Stimulated activated CD8-positive, alpha-beta memory T cell treated with anti-CD3 and anti-CD28 coated beads, Interleukin-7, amount 100 ng/mL, for 1 hour (primary cell): Measurements from ENCODE around the gene NFILZ.
"Not testable (repeated sequence)": the region's sequence is repeated elsewhere in the genome, so short reads cannot be mapped to it uniquely, and the experiment has no call there.

Experiments used
- DNase-seq, 2 donors: peaks; one replicate each; pipeline ENCODE4 v3.0.0-alpha.2; 2020; ENCODE audit warnings: low read depth in 2 of 2

Gene NFILZ

DNA sequence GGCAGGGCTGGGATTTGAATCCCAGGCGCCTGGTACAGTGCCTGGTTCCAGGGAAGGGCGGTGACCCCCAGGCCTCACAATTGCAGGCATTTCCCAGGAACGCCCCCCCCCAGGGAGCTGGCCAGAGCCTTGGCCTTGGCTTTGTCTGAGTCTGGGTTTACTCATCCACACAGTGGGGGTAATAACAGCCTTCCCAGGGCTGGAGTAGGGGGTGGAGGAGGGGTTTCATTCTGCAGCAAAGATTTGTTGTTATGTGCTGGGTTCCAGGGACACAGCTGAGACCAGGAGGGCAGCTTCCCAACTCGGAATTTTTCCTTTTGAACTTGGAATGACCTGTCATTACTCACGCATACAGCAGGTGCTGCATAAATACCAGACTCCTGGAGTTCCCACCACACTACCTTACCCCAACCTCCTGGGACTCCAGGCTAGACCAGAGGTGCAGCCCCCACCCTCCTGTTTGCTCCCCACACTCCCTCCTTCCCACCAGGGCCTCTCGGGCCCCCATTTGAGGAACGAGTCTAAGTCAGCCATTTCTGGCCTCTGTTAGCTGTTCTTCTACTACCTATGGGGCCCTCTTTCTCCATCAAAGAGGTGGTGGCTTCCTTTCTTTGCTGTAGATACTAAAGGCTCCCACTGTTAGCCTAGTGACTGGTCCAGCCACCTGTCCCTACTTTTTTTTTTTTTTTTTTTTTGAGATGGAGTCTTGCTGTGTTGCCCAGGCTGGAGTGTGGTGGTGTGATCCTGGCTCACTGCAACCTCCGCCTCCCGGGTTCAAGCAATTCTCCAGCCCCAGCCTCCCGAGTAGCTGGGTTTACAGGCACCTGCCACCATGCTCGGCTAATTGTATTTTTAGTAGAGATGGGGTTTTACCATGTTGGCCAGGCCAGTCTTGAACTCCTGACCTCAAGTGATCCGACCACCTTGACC is 18.3 kb upstream of the NFILZ start:
- DNase-seq, result no peak

DNA sequence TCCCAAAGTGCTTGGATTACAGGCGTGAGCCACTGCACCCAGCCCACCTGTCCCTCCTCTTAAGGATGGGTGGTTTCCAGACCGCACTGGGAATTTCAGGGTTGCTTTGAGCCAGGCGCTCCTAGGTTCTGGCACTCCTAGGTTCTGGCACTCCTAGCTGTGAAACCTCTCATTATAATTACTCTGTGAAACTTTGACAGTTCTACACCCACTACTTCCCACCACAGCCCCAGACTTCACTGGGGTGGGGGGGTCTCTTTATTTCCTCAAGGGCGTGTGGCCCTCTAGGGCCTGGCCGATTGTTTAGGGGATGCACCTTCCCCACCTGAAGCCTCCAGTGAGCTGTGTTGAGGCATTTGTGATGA is 17.6 kb upstream of the NFILZ start:
- DNase-seq, result no peak

DNA sequence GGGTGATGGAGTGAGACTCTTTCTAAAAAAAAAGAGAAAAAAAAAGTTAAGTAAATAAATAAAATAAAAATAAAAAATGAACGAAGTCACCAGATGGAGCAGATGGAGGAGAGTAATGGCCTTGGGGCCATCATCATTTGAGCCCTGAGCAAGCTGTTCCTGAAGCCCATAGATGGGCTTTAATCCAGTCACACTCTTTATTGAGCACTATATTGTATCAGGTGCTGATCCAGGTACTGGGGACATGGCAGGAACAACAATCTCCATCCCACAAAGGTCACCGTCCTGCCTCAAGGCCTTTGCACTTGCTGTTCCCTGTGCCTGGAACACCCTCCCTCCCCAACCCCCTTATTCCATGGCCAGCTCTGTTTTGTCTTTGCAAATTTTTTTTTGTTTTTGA is 16.0 kb upstream of the NFILZ start:
- DNase-seq, result no peak

GRCh38 chr19:8615024-8615423 is 15.4 kb upstream of the NFILZ start:
- DNase-seq, result no peak

- DNase-seq, result peak in 1 of 2 donors; percentile 20
Measured at GRCh38 chr19:8615813-8616596, 14.4 kb upstream of the NFILZ start.

- no peak for DNase-seq
Measured at GRCh38 chr19:8616861-8617260, 13.6 kb upstream of the NFILZ start.

- DNase-seq, result not testable (repeated sequence)
Measured at GRCh38 chr19:8617325-8617724, 13.1 kb upstream of the NFILZ start.

- DNase-seq, result no peak
Measured at GRCh38 chr19:8617984-8618383, 12.4 kb upstream of the NFILZ start.

DNA sequence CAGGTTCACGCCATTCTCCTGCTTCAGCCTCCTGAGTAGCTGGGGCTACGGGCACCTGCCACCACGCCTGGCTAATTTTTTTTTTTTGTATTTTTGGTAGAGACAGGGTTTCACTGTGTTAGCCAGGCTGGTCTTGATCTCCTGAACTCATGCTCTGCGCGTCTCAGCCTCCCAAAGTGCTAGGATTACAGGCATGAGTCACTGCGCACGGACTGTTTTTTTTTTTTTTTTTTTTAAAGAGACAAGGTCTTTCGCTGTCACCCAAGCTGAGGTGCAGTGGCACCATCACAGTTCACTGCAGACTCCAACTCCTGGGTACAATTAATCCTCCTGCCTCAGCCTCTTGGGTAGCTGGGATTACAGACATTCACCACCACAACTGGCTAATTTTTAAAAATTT is 11.7 kb upstream of the NFILZ start:
- no peak for DNase-seq

DNA sequence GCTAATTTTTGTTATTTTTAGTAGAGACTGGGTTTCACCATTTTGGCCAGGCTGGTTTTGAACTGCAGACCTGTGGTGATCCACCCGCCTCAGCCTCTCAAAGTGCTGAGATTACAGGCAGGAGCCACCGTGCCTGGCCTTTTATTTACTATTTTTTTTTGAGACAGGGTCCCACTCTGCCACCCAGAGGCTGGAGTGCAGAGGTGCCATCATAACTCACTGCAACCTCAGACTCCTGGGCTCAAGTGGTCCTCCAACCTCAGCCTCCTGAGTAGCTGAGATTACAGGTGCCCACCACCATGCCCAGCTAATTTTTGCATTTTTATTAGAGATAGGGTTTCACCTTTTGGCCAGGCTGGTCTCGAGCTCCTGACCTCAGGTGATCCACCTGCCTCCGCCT is 7.5 kb upstream of the NFILZ start:
- not testable (repeated sequence) for DNase-seq

DNA sequence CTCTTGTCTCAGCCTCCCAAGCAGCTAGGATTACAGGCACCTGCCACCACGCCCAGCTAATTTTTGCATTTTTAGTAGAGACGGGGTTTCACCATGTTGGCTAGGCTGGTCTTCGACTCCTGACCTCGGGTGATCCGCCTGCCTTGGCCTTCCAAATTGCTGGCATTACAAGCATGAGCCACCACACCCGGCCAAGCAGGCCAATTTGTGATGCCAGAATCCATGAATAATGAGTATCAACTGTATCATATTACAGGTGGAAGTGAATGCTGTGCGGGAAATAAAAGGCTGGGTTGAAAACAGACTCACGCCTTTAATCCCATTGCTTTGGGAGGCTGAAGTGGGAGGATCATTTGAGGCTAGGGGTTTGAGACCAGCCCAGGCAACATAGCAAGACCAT is 3.6 kb upstream of the NFILZ start:
- DNase-seq, result no peak

DNA sequence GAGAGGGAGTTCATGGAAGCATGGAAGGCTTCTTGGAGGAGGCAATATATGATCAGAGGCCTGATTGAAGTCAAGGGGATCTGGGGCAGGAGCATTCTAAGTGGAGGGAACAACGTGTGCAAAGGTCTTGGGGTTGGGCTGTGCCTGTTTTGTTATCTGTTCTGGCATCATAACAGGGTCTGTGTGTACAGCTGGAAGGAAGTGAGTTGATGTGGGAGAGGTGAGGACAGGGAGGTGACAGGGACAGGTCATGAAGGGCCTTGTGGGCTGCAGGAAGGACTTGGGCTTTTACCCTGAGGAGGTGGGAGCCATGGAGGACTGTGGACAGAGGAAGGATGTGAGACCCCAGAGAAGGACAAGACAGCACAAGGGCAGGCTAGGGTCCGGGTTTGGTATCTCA is 1.2 kb upstream of the NFILZ start:
- no peak for DNase-seq

DNA sequence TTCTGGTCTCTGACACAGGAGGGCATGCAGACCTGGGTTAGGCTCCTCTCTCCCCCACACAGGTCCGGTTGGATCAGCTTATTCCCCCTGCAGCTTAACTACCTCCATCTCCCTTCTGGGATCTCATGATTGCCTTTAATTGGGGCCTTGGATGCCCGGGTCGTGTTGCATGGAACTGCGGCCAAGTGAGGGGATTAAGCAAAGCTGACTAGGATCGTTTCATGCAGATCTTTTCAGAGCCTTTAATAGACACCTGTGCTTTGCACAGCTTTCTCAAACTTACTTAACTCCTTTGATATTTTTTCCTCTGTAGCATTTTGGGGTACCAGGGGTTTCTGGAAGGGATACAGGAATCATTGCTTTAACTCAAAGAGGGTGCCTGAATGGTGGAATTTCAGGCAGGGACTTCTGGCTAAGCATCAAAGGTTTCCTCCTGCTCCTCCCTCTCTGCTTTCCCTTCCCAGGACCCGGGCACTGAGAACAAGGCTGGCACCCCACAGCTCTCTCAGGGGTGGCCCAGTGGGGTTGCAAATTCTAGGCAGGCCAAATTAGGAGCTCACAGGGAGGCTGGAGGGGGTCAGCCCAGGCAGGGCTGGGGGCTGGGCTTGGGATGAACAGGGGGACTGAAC is 477 bp downstream of the NFILZ start:
- no peak for DNase-seq

DNA sequence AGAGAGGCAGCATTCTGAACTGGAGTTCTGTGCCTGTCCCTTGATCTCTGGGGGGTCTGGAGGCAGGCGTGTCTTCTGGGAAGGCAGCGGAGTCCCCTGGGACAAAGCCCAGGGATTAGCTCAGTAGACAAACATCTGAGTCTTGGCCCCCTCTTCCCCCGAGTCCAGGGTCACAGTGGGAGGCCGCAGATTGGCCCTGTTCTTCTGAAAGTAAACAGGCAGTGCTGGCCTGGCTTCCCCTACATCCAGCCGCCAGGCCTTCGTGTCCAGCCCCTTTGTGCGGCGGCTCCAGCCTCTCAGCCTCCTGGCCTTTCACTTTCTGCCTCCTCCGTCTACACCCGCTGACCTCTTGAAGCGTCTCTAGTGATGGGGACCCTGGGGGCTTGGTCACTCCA is 989 bp downstream of the NFILZ start:
- no peak for DNase-seq

- DNase-seq, result no peak
Measured at GRCh38 chr19:8635422-8635821, 5.0 kb downstream of the NFILZ start.

GRCh38 chr19:8637070-8637469 is 6.6 kb downstream of the NFILZ start:
- not testable (repeated sequence) for DNase-seq

- DNase-seq, result no peak
Measured at GRCh38 chr19:8638078-8638619, 7.7 kb downstream of the NFILZ start.

DNA sequence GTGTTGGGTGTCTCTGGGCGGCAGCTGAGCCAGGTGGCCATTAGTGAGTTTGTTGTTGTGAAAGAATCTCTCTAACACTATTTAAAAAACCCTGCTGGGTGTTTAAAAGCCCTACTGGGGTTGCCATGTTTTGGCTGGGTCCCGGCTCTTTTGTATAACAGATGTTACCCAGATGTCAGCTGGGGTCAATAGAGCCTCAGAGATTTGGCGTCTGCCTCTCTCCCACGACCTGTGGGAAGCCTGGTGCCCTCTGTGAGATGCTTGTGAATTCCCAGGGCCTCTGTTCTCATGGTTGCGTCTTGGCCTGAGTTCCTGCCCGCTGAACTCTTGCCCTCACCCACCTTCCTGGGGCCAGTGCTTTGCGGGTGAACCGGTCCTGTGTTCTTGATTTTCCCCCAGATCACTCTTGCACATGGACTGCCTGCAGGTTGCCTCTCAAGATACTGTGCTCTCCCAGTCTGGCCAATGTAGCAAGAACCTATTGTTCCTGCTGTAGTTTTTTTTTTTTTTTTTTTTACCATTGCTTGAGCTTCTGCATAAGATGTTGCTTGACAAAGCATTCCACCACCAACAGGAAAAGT is 9.5 kb downstream of the NFILZ start:
- no peak for DNase-seq

DNA sequence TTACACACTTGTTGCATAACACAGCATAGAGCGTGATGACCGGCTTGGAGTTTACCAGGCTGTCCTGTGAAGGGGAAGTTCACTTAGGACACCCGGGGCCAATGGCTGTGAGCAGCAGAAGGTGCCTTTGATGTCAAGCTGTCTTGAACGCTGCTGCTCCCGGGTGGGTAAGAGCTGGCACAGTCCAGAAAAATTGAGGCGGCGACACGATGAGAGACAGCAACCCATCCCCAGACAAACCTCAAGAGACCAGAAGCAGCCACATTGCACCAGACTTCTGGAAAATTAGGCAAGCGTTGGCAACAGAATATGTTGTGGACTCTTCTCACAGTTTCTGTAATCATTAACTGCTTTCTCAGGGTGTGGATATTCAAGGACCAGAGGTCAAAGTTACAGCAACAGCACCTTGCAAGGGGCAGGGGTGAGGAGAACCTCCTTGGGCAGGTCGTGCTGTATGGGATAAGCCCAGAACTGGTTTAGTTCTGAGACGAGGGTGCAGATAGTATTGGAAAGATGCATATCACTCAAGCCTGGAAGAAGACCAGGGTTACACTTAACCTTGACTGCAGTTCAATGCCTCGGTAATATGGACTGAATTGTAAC is 10.1 kb downstream of the NFILZ start:
- DNase-seq, result no peak

DNA sequence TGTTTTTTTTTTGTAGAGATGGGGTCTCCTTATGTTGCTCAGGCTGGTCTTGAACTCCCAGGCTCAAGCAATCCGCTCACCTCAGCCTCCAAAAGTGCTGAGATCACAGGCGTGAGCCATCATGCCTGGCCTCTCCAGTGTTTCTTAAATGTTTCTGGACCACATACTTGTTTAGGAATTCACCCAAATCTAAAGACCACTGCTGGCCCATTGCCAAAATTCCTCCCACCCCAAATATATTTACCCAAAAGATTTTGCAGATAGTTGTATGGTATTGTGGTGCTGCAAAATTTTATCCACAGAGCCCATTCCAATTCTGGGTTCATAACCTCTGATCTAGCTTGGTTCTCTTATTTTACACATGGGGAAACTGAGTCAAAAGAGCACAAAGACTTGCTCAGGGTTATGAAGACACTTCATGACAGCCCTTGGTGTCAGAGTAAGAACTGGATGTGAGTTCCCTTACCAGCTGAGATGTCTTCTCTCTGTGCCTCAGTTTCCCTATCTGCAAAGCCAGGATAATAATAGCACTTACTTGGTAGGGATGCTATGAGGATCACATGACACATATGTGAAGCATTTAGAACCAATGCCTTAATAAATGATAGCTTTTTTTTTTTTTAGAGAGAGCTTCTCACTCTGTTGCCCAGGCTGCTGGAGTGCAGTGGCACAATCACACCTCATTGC is 10.9 kb downstream of the NFILZ start:
- no peak for DNase-seq
